Loucy (cell line): ENCODE results near the gene PRPSAP2.

Experiments used
- H2AFZ ChIP-seq: fragments of 200-600 bp; sonication (generic); 2 replicates; pipeline ENCODE4 v1.6.0; 2016; ENCODE audit warnings: antibody characterized with exemption, mild to moderate bottlenecking, low read length, moderate library complexity
- H3F3A ChIP-seq: fragments of 200-600 bp; 2 replicates; pipeline ENCODE4 v1.6.0; 2016; ENCODE audit warnings: antibody characterized with exemption, low read depth, mild to moderate bottlenecking
- H3K27me3 ChIP-seq: fragments of 200-600 bp; sonication (generic); 2 replicates; pipeline ENCODE4 v1.6.1; 2014; ENCODE audit warnings: low read length, mild to moderate bottlenecking; ENCODE audit not compliant: insufficient read depth, poor library complexity, severe bottlenecking
- H3K36me3 ChIP-seq: fragments of 200-600 bp; sonication (generic); 2 replicates; pipeline ENCODE4 v1.6.1; 2016; ENCODE audit warnings: low read length; ENCODE audit not compliant: insufficient read depth
- H3K4me1 ChIP-seq: fragments of 200-600 bp; sonication (generic); 2 replicates; pipeline ENCODE4 v1.5.1; 2014; ENCODE audit warnings: low read length, mild to moderate bottlenecking; ENCODE audit not compliant: insufficient read depth, poor library complexity, severe bottlenecking
- H3K4me2 ChIP-seq: fragments of 200-600 bp; sonication (generic); 2 replicates; pipeline ENCODE4 v1.6.0; 2014; ENCODE audit warnings: antibody characterized with exemption, low read length, low read depth, mild to moderate bottlenecking; ENCODE audit not compliant: poor library complexity, severe bottlenecking
- H3K4me3 ChIP-seq: fragments of 200-600 bp; sonication (generic); 2 replicates; pipeline ENCODE4 v1.5.1; 2014; ENCODE audit warnings: low read length, mild to moderate bottlenecking, mixed read lengths; ENCODE audit not compliant: poor library complexity, severe bottlenecking
- H3K79me2 ChIP-seq: fragments of 200-600 bp; sonication (generic); 2 replicates; pipeline ENCODE4 v1.6.1; 2014; ENCODE audit warnings: low read length; ENCODE audit not compliant: insufficient read depth
- H3K9ac ChIP-seq: fragments of 200-600 bp; sonication (generic); 2 replicates; pipeline ENCODE4 v1.6.0; 2014; ENCODE audit warnings: mild to moderate bottlenecking, low read depth, low read length, moderate library complexity; ENCODE audit not compliant: poor library complexity, severe bottlenecking
- H3K9me2 ChIP-seq: fragments of 200-600 bp; sonication (generic); replicated peaks from 2 replicates; pipeline ENCODE4 v1.6.1; 2016; ENCODE audit warnings: low read depth, low read length, mixed read lengths
- H3K9me3 ChIP-seq: fragments of 200-600 bp; sonication (generic); 2 replicates; pipeline ENCODE4 v1.6.1; 2014; ENCODE audit warnings: mild to moderate bottlenecking, antibody characterized with exemption, low read length, low read depth; ENCODE audit not compliant: insufficient read depth
- H4K20me1 ChIP-seq: fragments of 200-600 bp; sonication (generic); 2 replicates; pipeline ENCODE4 v1.6.0; 2014; ENCODE audit warnings: antibody characterized with exemption, low read length, mild to moderate bottlenecking; ENCODE audit not compliant: insufficient read depth, poor library complexity, severe bottlenecking
- CTCF ChIP-seq: fragments of 200-600 bp; sonication (generic); conservative IDR thresholded peaks from 2 replicates; pipeline ENCODE4 v1.5.1; 2014; ENCODE audit warnings: mild to moderate bottlenecking, antibody characterized with exemption, low read length
- EZH2phosphoT487 ChIP-seq: fragments of 200-600 bp; IDR thresholded peaks from 2 replicates; pipeline ENCODE4 v1.6.1; 2018; ENCODE audit warnings: antibody characterized with exemption, mild to moderate bottlenecking, moderate library complexity, borderline replicate concordance

The PRPSAP2 gene

DNA sequence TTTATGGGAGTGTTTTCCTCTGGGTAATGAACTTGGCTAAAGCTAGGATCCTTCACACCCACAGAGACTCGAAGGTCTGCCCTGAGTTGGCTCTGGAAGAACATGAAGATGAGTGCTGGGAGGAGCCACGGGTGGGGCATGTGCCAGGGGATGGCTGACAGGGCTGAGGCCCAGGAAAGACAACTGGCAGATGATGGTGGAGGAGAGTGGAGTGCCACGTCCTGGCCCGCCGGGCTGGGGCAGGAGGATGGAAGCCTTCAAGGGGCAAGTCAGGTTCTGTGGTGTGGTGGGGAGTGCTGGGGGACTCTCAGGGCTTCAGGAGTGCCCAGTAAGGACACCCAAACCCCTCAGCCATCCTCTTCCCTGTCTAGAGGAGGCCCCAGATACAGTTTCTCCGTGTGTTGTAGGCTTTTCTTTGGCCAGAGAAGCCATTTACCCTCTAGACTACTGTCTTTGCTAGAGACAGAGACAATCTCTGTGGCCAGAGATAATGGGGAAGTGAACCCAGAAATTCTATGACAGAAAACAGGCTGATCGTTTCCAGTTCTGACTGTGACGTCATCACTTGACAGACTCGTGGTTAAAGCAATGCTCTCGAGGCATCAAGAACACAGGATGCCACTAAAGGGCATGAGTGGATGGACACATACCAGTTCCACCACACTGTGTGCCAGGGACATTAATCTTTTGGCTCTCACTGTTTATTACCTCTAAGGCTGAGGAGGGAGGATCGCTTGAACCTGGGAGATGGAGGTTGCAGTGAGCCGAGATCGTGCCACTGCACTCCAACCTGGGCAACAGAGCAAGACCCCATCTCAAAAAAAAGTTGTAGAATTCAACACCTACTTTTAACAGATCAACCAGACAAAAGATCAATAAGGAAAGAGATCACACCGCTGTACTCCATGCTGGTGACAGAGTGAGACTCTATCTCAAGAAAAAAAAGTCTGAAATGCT is 75.4 kb downstream of the PRPSAP2 start:
- Histone ChIP-seq H3K9me3 (no peaks in the 10 kb centered on the region), H3F3A (no peaks in the 10 kb centered on the region), H3K36me3 (peaks cover 38% of the 10 kb centered on the region), H3K79me2 (no peaks in the 10 kb centered on the region), H3K27me3 (no peaks in the 10 kb centered on the region), H3K9ac (peak overlapping the region; percentile 4), H2AFZ (no peak overlapping the region), H3K4me2 (no peak overlapping the region), H3K4me3 (no peak overlapping the region), H3K9me2 (no peaks in the 10 kb centered on the region), H3K4me1 (peaks cover 10% of the 10 kb centered on the region), H4K20me1 (no peaks in the 10 kb centered on the region)
- TF ChIP-seq EZH2phosphoT487: no peak
- no peak for TF ChIP-seq CTCF

- no peaks in the 10 kb centered on the region for H3K9me3 ChIP-seq
- H3K79me2 ChIP-seq: no peaks in the 10 kb centered on the region
- H3K4me3 ChIP-seq: no peak overlapping the region
- no peak overlapping the region for H3K9ac ChIP-seq
- no peak overlapping the region for H3K4me2 ChIP-seq
- TF ChIP-seq CTCF (no peak), EZH2phosphoT487 (no peak)
- H3F3A ChIP-seq: no peaks in the 10 kb centered on the region
- no peak overlapping the region; the same call in 1 of the 2 replicates for H2AFZ ChIP-seq
- no peaks in the 10 kb centered on the region for H4K20me1 ChIP-seq
- H3K4me1 ChIP-seq: peaks cover under 1% of the 10 kb centered on the region
- H3K9me2 ChIP-seq: no peaks in the 10 kb centered on the region
- H3K27me3 ChIP-seq: no peaks in the 10 kb centered on the region
- H3K36me3 ChIP-seq: no peaks in the 10 kb centered on the region
Measured at GRCh38 chr17:18937981-18938691, 80.2 kb downstream of the PRPSAP2 start.

- H3F3A ChIP-seq: no peaks in the 10 kb centered on the region
- H3K4me3 ChIP-seq: no peak overlapping the region
- no peaks in the 10 kb centered on the region for H3K4me1 ChIP-seq
- no peak overlapping the region for H3K4me2 ChIP-seq
- H3K79me2 ChIP-seq: no peaks in the 10 kb centered on the region
- TF ChIP-seq CTCF (no peak), EZH2phosphoT487 (no peak)
- H3K9me3 ChIP-seq: no peaks in the 10 kb centered on the region
- H3K9ac ChIP-seq: no peak overlapping the region
- no peaks in the 10 kb centered on the region for H3K36me3 ChIP-seq
- H3K27me3 ChIP-seq: no peaks in the 10 kb centered on the region
- no peaks in the 10 kb centered on the region for H4K20me1 ChIP-seq
- H2AFZ ChIP-seq: no peak overlapping the region; the same call in 1 of the 2 replicates
- no peaks in the 10 kb centered on the region for H3K9me2 ChIP-seq
Measured at GRCh38 chr17:18938692-18939023, 80.7 kb downstream of the PRPSAP2 start.
